ENCODE results near the gene POLR3E. TPM values are rescaled to one million over a fixed set of nuclear protein-coding genes. Genes with fewer than 3 reads are reported as not detected.
"Not testable (repeated sequence)": the region's sequence is repeated elsewhere in the genome, so short reads cannot be mapped to it uniquely, and the experiment has no call there.

The POLR3E gene
- total and polyA plus RNA-seq, 5 donors from 2014 or later, result 10.2 to 249 (median 16.2) TPM

DNA sequence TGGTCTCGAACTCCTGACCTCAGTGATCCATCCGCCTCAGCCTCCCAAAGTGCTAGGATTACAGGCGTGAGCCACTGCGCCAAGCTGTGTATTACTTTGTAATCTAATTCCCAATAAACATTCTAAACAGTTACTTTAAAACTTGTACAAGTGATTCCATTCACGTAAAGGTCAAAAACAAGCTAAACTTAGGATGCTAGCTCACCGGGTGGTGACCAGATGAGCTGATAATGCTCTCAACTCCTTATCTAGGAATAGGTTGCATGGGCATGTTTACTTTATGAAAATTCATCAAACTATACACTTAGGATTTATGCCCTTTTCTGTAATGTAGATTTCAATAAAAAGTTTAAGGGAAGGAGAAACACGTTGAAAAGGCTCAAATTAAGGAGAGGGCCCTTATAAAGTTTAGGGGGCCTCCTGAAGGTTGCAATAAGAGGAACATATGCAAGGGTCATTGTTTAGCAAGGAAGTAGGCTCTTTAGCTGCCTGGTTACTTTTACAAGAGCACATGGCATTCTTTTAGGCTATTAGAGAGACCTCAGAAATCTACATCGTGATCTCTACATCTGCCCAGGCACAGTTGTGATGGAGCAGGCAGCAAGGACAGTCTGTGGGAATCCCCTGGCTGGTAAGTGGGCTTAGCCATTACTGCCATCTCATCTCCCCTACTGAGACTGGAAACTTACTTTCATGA lies 63.9 kb downstream of the POLR3E start:
- Mint-ChIP-seq H3K4me3 (peak overlapping the region in 2 of 4 donors; percentile 15 to 21), H3K27ac (peak overlapping the region; percentile 72 to 88 (median 86)), H3K36me3 (peaks cover 48% of the 10 kb centered on the region), H3K9me3 (no peaks in the 10 kb centered on the region), H3K4me1 (peaks cover 44 to 87% (median 65%) of the 10 kb centered on the region in 4 donors), H3K27me3 (no peaks in the 10 kb centered on the region)
- Histone ChIP-seq H3K4me1 (ENCODE audit: control insufficient read depth, insufficient read depth, low read length, poor library complexity, severe bottlenecking) (peaks cover 50% of the 10 kb centered on the region), H3K4me3 (ENCODE audit: low read depth, low read length) (peak overlapping the region; percentile 22), H3K27ac (ENCODE audit: insufficient read depth, low read length, poor library complexity, severe bottlenecking) (peak overlapping the region; percentile 51), H3K9me3 (ENCODE audit: control insufficient read depth in 2 of 2, low read length in 2 of 2) (no peaks in the 10 kb centered on the region), H3K27me3 (ENCODE audit: control insufficient read depth, insufficient read depth, low read length) (no peaks in the 10 kb centered on the region), H3K36me3 (ENCODE audit: control insufficient read depth, insufficient read depth, low read length) (peaks cover 37% of the 10 kb centered on the region)
- ATAC-seq (ENCODE audit: low read depth in 2 of 2) (no peak), DNase-seq (no peak)

DNA sequence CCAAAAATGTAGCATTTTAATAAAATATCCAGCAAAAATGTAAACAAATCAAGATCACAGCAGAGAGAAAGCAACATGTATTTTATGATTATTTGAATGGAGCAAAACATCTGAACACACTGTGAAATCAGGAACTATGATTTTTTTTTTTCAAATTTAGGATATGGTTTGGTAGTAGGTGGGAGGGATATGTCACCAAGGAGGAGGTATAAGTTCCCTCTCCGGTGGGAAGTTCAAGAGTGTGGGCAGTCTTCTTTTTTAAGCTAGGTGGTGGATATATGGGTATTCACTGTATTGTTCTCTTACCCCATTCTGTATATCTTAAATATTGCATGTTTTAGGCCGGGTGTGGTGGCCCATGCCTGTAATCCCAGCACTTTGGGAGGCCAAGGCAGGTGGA lies 67.0 kb downstream of the POLR3E start:
- no peaks in the 10 kb centered on the region for H3K27me3 Mint-ChIP-seq
- peaks cover 59% of the 10 kb centered on the region for H3K36me3 Mint-ChIP-seq
- peaks cover 50% of the 10 kb centered on the region for H3K4me1 ChIP-seq (ENCODE audit: control insufficient read depth, insufficient read depth, low read length, poor library complexity, severe bottlenecking)
- DNase-seq (no peak), ATAC-seq (ENCODE audit: low read depth in 2 of 2) (no peak)
- H3K4me3 ChIP-seq (ENCODE audit: low read depth, low read length), result no peak overlapping the region
- peak overlapping the region; percentile 42 to 93 (median 84) for H3K27ac Mint-ChIP-seq
- H3K36me3 ChIP-seq (ENCODE audit: control insufficient read depth, insufficient read depth, low read length), result peaks cover 40% of the 10 kb centered on the region
- no peaks in the 10 kb centered on the region for H3K9me3 Mint-ChIP-seq
- no peaks in the 10 kb centered on the region for H3K9me3 ChIP-seq (ENCODE audit: control insufficient read depth in 2 of 2, low read length in 2 of 2)
- H3K27ac ChIP-seq (ENCODE audit: insufficient read depth, low read length, poor library complexity, severe bottlenecking), result no peak overlapping the region
- no peaks in the 10 kb centered on the region for H3K27me3 ChIP-seq (ENCODE audit: control insufficient read depth, insufficient read depth, low read length)
- peaks cover 46 to 89% (median 69%) of the 10 kb centered on the region in 4 donors for H3K4me1 Mint-ChIP-seq
- H3K4me3 Mint-ChIP-seq, result peak overlapping the region in 1 of 4 donors; percentile 22

DNA sequence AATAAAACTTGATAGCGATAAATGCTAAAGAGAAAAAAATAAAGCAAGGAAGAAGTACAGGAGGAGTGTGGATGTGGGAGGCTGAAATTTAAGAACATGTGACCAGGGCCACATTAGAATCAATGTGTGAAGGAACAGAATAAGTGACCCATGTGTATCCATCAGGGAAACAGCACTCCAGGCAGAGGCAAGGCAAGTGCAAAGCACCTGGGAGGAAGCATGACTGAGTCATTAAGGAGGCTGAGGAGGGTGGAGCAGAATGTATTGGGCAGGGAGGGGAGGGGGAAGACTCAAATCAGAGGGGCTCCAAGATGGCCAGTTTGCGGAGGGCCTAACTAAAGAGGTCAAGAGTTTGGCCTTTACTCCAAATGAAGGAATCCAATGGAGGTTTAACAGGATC lies 69.2 kb downstream of the POLR3E start:
- Histone ChIP-seq H3K4me3 (ENCODE audit: low read depth, low read length) (peak overlapping the region; percentile 54), H3K27me3 (ENCODE audit: control insufficient read depth, insufficient read depth, low read length) (no peaks in the 10 kb centered on the region), H3K36me3 (ENCODE audit: control insufficient read depth, insufficient read depth, low read length) (peaks cover 39% of the 10 kb centered on the region), H3K4me1 (ENCODE audit: control insufficient read depth, insufficient read depth, low read length, poor library complexity, severe bottlenecking) (peaks cover 54% of the 10 kb centered on the region), H3K27ac (ENCODE audit: insufficient read depth, low read length, poor library complexity, severe bottlenecking) (no peak overlapping the region), H3K9me3 (ENCODE audit: control insufficient read depth in 2 of 2, low read length in 2 of 2) (no peaks in the 10 kb centered on the region)
- Mint-ChIP-seq H3K36me3 (peaks cover 49% of the 10 kb centered on the region), H3K4me3 (peak overlapping the region; percentile 24 to 80 (median 71)), H3K27me3 (no peaks in the 10 kb centered on the region), H3K27ac (peak overlapping the region; percentile 68 to 88 (median 74)), H3K9me3 (no peaks in the 10 kb centered on the region), H3K4me1 (peaks cover 44 to 90% (median 73%) of the 10 kb centered on the region in 4 donors)
- ATAC-seq (ENCODE audit: low read depth in 2 of 2), result no peak
- DNase-seq, result no peak

DNA sequence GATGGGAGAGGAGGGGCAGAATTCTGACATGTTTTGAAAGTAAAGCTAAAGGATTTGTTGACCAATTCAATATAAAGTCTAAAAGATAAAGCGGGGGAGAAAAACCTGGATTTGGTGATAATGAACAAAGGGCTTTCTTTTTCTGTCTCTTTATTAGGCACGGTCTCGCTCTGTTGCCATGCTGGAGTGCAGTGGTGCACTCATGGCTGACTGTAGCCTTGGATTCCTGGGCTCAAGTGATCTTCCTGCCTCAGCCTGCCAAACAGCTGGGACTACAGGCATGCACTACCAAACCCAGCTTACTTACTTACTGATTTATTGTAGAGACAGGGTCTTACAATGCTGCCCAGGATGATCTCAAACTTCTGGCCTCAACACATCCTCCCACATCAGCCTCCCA lies 69.7 kb downstream of the POLR3E start:
- H3K36me3 Mint-ChIP-seq, result peaks cover 47% of the 10 kb centered on the region
- H3K27ac Mint-ChIP-seq, result peak overlapping the region in 2 of 3 donors; percentile 74 to 92
- no peak overlapping the region for H3K27ac ChIP-seq (ENCODE audit: insufficient read depth, low read length, poor library complexity, severe bottlenecking)
- no peak for DNase-seq
- H3K36me3 ChIP-seq (ENCODE audit: control insufficient read depth, insufficient read depth, low read length), result peaks cover 39% of the 10 kb centered on the region
- peak overlapping the region; percentile 54 for H3K4me3 ChIP-seq (ENCODE audit: low read depth, low read length)
- peaks cover 59% of the 10 kb centered on the region for H3K4me1 ChIP-seq (ENCODE audit: control insufficient read depth, insufficient read depth, low read length, poor library complexity, severe bottlenecking)
- no peaks in the 10 kb centered on the region for H3K27me3 ChIP-seq (ENCODE audit: control insufficient read depth, insufficient read depth, low read length)
- ATAC-seq (ENCODE audit: low read depth in 2 of 2), result no peak
- H3K9me3 ChIP-seq (ENCODE audit: control insufficient read depth in 2 of 2, low read length in 2 of 2), result no peaks in the 10 kb centered on the region
- no peaks in the 10 kb centered on the region for H3K9me3 Mint-ChIP-seq
- peaks cover 44 to 92% (median 75%) of the 10 kb centered on the region in 4 donors for H3K4me1 Mint-ChIP-seq
- H3K4me3 Mint-ChIP-seq, result peak overlapping the region in 3 of 4 donors; percentile 14 to 80 (median 57)
- no peaks in the 10 kb centered on the region for H3K27me3 Mint-ChIP-seq

DNA sequence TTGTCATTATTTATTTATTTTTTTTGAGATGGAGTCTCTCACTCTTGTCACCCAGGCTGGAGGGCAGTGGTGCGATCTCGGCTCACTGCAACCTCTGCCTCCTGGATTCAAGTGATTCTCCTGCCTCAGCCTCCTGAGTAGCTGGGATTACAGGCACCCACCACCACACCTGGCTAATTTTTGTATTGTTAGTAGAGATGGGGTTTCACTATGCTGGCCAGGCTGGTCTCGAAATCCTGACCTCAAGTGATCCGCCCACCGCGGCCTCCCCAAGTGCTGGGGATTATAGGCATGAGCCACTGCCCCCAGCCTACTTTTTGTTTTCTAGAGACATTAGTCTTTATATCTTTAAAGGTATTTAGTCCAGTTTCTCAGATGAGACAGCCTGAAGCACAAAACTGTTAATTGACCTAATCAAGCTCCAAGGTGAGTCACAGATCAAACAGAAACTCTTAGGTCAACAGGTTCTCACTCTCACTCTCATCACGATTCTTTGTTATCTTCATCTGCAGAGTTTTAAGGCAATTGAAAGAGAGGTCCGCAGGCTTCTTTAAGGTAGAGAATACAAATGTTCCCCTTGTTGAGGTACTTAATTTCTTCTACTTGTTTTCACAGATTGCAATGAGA lies 71.1 kb downstream of the POLR3E start:
- H3K27ac ChIP-seq (ENCODE audit: insufficient read depth, low read length, poor library complexity, severe bottlenecking); ATAC-seq (ENCODE audit: low read depth in 2 of 2); H3K27me3 ChIP-seq (ENCODE audit: control insufficient read depth, insufficient read depth, low read length); H3K9me3 ChIP-seq (ENCODE audit: control insufficient read depth in 2 of 2, low read length in 2 of 2); H3K9me3 Mint-ChIP-seq; H3K27me3 Mint-ChIP-seq: not testable (repeated sequence)
- Mint-ChIP-seq H3K4me3 (peak overlapping the region; percentile 61 to 99 (median 88)), H3K36me3 (peaks cover 40% of the 10 kb centered on the region), H3K27ac (peak overlapping the region; percentile 62 to 89 (median 78)), H3K4me1 (peaks cover 40 to 92% (median 78%) of the 10 kb centered on the region in 4 donors)
- Histone ChIP-seq H3K36me3 (ENCODE audit: control insufficient read depth, insufficient read depth, low read length) (peaks cover 27% of the 10 kb centered on the region), H3K4me1 (ENCODE audit: control insufficient read depth, insufficient read depth, low read length, poor library complexity, severe bottlenecking) (peaks cover 73% of the 10 kb centered on the region), H3K4me3 (ENCODE audit: low read depth, low read length) (peak overlapping the region; percentile 68)
- DNase-seq, result peak in 1 of 3 donors; percentile 19

DNA sequence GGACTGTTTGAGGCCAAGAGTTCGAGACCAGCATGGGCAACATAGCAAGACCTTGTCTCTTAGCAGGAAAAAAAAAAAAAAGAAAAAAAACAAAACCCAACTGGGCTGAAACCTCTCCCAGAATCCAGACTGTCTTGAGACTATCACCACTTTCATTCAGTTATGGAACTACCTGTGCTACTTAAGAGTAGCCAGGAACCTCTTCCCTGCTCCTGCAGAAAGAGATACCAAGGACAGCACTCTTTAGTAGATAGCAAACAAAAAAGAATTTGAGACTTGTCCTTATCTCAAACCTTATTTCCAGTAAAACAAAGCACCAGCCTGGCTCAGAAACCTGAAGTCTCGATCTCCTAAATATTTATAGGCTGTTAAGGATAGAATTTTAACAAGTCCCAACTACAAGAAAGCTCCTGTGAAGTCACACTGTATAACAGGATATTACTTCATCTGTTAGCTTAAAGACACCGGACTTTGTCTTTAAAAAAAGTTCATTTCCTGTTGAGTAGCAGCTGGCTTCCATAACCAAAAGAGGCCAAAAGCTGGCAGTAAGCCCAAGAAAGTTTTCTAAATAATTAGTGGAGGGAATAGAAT lies 72.1 kb downstream of the POLR3E start:
- Mint-ChIP-seq H3K4me3 (peak overlapping the region; percentile 61 to 99 (median 88)), H3K27me3 (no peaks in the 10 kb centered on the region), H3K9me3 (no peaks in the 10 kb centered on the region), H3K36me3 (peaks cover 34% of the 10 kb centered on the region), H3K4me1 (peaks cover 37 to 84% (median 73%) of the 10 kb centered on the region in 4 donors), H3K27ac (peak overlapping the region in 2 of 3 donors; percentile 66 to 81)
- Histone ChIP-seq H3K4me1 (ENCODE audit: control insufficient read depth, insufficient read depth, low read length, poor library complexity, severe bottlenecking) (peaks cover 77% of the 10 kb centered on the region), H3K27ac (ENCODE audit: insufficient read depth, low read length, poor library complexity, severe bottlenecking) (peak overlapping the region; percentile 61), H3K27me3 (ENCODE audit: control insufficient read depth, insufficient read depth, low read length) (no peaks in the 10 kb centered on the region), H3K9me3 (ENCODE audit: control insufficient read depth in 2 of 2, low read length in 2 of 2) (no peaks in the 10 kb centered on the region), H3K4me3 (ENCODE audit: low read depth, low read length) (peak overlapping the region; percentile 68), H3K36me3 (ENCODE audit: control insufficient read depth, insufficient read depth, low read length) (peaks cover 17% of the 10 kb centered on the region)
- ATAC-seq (ENCODE audit: low read depth in 2 of 2) (no peak), DNase-seq (peak in 2 of 3 donors; percentile 38 to 73)

DNA sequence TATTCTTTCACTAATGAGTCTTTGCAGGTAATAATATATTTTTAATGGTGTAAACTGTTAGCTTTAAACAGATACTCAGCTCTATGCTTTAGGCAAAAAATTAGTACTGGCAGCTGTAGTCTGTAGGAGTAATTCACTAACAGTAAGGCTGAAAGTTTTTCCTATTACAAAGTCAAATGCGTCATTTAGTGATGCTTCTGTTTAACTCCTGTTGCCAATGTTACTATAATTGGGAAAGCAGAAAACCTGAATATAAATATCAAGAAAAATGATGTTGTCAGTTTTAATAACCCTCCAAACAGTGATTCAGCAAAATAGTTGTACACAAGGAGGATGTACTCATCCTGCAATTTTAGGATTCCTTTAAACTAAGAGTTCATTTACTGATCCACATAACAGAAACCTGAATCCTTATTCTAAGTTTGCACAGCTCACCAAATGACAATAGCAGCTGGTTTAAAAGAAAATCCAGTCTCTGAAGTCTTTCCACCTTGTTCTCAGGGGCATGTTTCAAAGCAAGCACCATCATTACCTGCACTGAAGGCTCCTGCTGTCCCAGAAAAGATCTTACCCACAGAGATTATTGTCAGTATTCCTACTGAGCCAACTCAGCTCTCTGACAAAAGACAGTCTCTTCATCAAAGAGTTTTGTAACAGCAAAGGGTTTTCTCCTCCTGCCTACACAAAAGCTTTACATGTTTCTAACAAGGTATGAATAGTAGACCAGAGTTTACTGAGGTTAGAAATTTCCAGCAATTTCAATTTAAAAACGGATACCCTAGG lies 73.0 kb downstream of the POLR3E start:
- H3K36me3 Mint-ChIP-seq, result peaks cover 25% of the 10 kb centered on the region
- Histone ChIP-seq H3K9me3 (ENCODE audit: control insufficient read depth in 2 of 2, low read length in 2 of 2) (no peaks in the 10 kb centered on the region), H3K4me1 (ENCODE audit: control insufficient read depth, insufficient read depth, low read length, poor library complexity, severe bottlenecking) (peaks cover 82% of the 10 kb centered on the region), H3K27me3 (ENCODE audit: control insufficient read depth, insufficient read depth, low read length) (no peaks in the 10 kb centered on the region), H3K4me3 (ENCODE audit: low read depth, low read length) (peak overlapping the region; percentile 68), H3K36me3 (ENCODE audit: control insufficient read depth, insufficient read depth, low read length) (peaks cover 10% of the 10 kb centered on the region), H3K27ac (ENCODE audit: insufficient read depth, low read length, poor library complexity, severe bottlenecking) (peak overlapping the region; percentile 61)
- H3K27ac Mint-ChIP-seq, result peak overlapping the region; percentile 46 to 99 (median 89)
- peak overlapping the region; percentile 95 to 99 (median 98) for H3K4me3 Mint-ChIP-seq
- peaks cover 37 to 82% (median 71%) of the 10 kb centered on the region in 4 donors for H3K4me1 Mint-ChIP-seq
- DNase-seq (no peak), ATAC-seq (ENCODE audit: low read depth in 2 of 2) (no peak)
- no peaks in the 10 kb centered on the region for H3K9me3 Mint-ChIP-seq
- H3K27me3 Mint-ChIP-seq, result no peaks in the 10 kb centered on the region

Data from CD4-positive, CD25-positive, alpha-beta regulatory T cell (primary cell).